Lower leg skin (tissue), 3 donors: Measurements from ENCODE around the gene CC2D1A.

ENCODE experiments used
- POLR2A ChIP-seq, 2 donors: fragments of 450-650 bp; IDR thresholded peaks; one replicate each; pipeline ENCODE4 v1.6.1; 2016 to 2017; ENCODE audit warnings: antibody characterized with exemption in 2 of 2, mild to moderate bottlenecking in 1 of 2, moderate library complexity in 1 of 2
- TF ChIP-seq, protein P1 (sequence below), 3 donors: fragments of 450-650 bp; IDR thresholded peaks; one replicate each; pipeline ENCODE4 v1.5.1; 2016; ENCODE audit warnings: antibody characterized with exemption in 3 of 3, mild to moderate bottlenecking in 3 of 3, moderate library complexity in 2 of 3

DNA sequence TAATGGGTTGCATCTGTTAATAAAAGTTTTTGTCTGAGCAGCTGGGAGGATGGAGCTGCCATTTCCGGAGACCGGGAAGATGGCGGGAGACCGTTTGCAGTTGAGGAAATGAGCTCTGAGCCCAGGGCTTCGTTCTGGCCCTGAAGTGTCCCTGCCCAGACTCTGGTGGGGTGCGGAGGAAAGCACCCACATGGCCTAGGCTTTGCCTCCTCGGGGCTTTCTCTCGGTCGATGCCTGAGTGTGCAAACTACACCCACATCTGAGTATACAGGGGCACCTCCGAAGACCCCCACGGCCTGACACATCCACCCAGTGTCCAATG is 44.6 kb upstream of the CC2D1A start:
- no peak for TF ChIP-seq POLR2A (IDR thresholded peaks at IDR 0.05)
- TF ChIP-seq, protein P1, sequence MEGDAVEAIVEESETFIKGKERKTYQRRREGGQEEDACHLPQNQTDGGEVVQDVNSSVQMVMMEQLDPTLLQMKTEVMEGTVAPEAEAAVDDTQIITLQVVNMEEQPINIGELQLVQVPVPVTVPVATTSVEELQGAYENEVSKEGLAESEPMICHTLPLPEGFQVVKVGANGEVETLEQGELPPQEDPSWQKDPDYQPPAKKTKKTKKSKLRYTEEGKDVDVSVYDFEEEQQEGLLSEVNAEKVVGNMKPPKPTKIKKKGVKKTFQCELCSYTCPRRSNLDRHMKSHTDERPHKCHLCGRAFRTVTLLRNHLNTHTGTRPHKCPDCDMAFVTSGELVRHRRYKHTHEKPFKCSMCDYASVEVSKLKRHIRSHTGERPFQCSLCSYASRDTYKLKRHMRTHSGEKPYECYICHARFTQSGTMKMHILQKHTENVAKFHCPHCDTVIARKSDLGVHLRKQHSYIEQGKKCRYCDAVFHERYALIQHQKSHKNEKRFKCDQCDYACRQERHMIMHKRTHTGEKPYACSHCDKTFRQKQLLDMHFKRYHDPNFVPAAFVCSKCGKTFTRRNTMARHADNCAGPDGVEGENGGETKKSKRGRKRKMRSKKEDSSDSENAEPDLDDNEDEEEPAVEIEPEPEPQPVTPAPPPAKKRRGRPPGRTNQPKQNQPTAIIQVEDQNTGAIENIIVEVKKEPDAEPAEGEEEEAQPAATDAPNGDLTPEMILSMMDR (IDR thresholded peaks at IDR 0.05), result no peak
